A549 (cell line): ENCODE data around the gene PCBP3.

Experiments
- CEBPB ChIP-seq, 2 experiments: fragments of >200 bp in 1 of 2; sonication (Bioruptor Twin) in 1 of 2; formaldehyde crosslinking in 1 of 2; IDR thresholded peaks; 2 replicates each; pipeline ENCODE4 v1.6.1; 2012 to 2016
- CHD4 ChIP-seq: fragments of 200-600 bp; sonication (generic); IDR thresholded peaks from 2 replicates; pipeline ENCODE4 v1.6.1; 2016; ENCODE audit warnings: antibody characterized with exemption, mild to moderate bottlenecking, borderline replicate concordance
- CTCF ChIP-seq: fragments of >200 bp; sonication (Bioruptor Twin); formaldehyde crosslinking; IDR thresholded peaks from 3 replicates; pipeline ENCODE4 v1.5.1; 2016
- RNF2 ChIP-seq: fragments of 200-600 bp; sonication (generic); IDR thresholded peaks from 2 replicates; pipeline ENCODE4 v1.6.1; 2016; ENCODE audit warnings: low read depth, mild to moderate bottlenecking, antibody characterized with exemption, moderate library complexity, borderline replicate concordance

DNA sequence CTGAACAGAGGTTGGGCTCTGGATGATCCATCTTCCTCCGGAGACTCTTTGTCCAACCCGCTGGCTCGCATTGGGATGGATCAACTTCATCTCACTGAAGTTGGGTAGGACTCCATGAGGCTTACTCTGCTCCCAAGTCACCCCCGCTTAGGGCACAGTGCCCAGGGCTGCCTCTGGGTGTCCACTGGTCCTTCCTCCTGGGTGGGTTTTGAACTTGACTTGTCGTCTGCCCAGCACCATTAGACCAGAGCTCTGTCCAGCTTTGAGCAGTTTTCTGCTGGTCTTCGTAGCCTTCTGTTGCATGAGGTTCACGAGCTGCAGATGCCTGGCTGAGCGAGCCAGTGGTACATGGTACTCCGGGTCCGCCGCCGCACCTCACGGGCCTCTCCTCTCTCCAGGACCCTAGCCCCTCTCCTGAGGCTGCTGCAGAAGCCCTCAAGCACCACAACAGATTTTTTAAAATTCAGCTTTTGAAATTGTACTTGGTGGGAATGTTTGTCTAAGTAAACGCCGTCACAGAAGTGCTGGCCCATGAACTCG, 304.3 kb downstream of the PCBP3 start:
- no peak for TF ChIP-seq CEBPB (IDR thresholded peaks at IDR 0.05)
- TF ChIP-seq CTCF, result no peak
- TF ChIP-seq CHD4, result no peak
- TF ChIP-seq RNF2, result no peak
